GM23248 (cell line): ENCODE measurements around the gene TAS2R50. TPM values are rescaled to one million over a fixed set of nuclear protein-coding genes. Genes with fewer than 3 reads are reported as not detected.

ENCODE experiments used
- DNase-seq: peaks from one replicate; pipeline ENCODE4 v3.0.0-alpha.2; 2015
- H2AFZ ChIP-seq: fragments of 200-600 bp; sonication (generic); 2 replicates; pipeline ENCODE4 v1.6.1; 2016; ENCODE audit warnings: antibody characterized with exemption
- H3F3A ChIP-seq: fragments of 200-600 bp; sonication (generic); 2 replicates; pipeline ENCODE4 v1.6.1; 2016; ENCODE audit warnings: mild to moderate bottlenecking, antibody characterized with exemption, mixed run types; ENCODE audit not compliant: insufficient read depth
- H3K27ac ChIP-seq: fragments of 200-600 bp; sonication (generic); 2 replicates; pipeline ENCODE4 v1.5.1; 2016; ENCODE audit warnings: mild to moderate bottlenecking
- H3K27me3 ChIP-seq: fragments of 200-600 bp; sonication (generic); replicated peaks from 2 replicates; pipeline ENCODE4 v1.6.1; 2016; ENCODE audit warnings: mild to moderate bottlenecking; ENCODE audit not compliant: insufficient read depth
- H3K36me3 ChIP-seq: fragments of 200-600 bp; sonication (generic); 2 replicates; pipeline ENCODE4 v1.6.1; 2016; ENCODE audit warnings: low read depth, mild to moderate bottlenecking
- H3K4me1 ChIP-seq: fragments of 200-600 bp; sonication (generic); 2 replicates; pipeline ENCODE4 v1.6.1; 2016; ENCODE audit warnings: mild to moderate bottlenecking; ENCODE audit not compliant: insufficient read depth
- H3K4me2 ChIP-seq: fragments of 200-600 bp; sonication (generic); one replicate; pipeline ENCODE4 v1.6.1; 2016; ENCODE audit warnings: mild to moderate bottlenecking; ENCODE audit not compliant: unreplicated experiment
- H3K4me3 ChIP-seq: fragments of 200-600 bp; sonication (generic); 2 replicates; pipeline ENCODE4 v1.5.1; 2016; ENCODE audit warnings: mild to moderate bottlenecking
- H3K79me2 ChIP-seq: fragments of 200-600 bp; sonication (generic); 2 replicates; pipeline ENCODE4 v1.6.1; 2016; ENCODE audit warnings: mild to moderate bottlenecking; ENCODE audit not compliant: insufficient read depth
- H3K9ac ChIP-seq: fragments of 200-600 bp; sonication (generic); 2 replicates; pipeline ENCODE4 v1.6.1; 2016; ENCODE audit warnings: mild to moderate bottlenecking
- H3K9me2 ChIP-seq: fragments of 200-600 bp; sonication (generic); 2 replicates; pipeline ENCODE4 v1.6.1; 2016; ENCODE audit warnings: mixed run types, mild to moderate bottlenecking, moderate library complexity; ENCODE audit not compliant: insufficient read depth
- H3K9me3 ChIP-seq: fragments of 200-600 bp; sonication (generic); one replicate; pipeline ENCODE4 v1.6.1; 2017; ENCODE audit warnings: low read depth
- H4K20me1 ChIP-seq: fragments of 200-600 bp; sonication (generic); 2 replicates; pipeline ENCODE4 v1.6.0; 2016; ENCODE audit not compliant: insufficient read depth
- EZH2 ChIP-seq: fragments of 200-600 bp; sonication (generic); IDR thresholded peaks from 2 replicates; pipeline ENCODE4 v1.6.1; 2018; ENCODE audit warnings: antibody characterized with exemption, mild to moderate bottlenecking; ENCODE audit not compliant: insufficient read depth, poor library complexity, severe bottlenecking
- EZH2phosphoT487 ChIP-seq: fragments of 200-600 bp; sonication (generic); IDR thresholded peaks from 2 replicates; pipeline ENCODE4 v1.6.1; 2018; ENCODE audit warnings: antibody characterized with exemption, moderate library complexity, mild to moderate bottlenecking, low read depth; ENCODE audit not compliant: insufficient read depth
- WGBS, 2 experiments: methylation state at CpG; one replicate each; pipeline ENCODE4 v1.1.6; 2015 to 2017; ENCODE audit warnings: low lambda C conversion rate in 2 of 2, low coverage in 1 of 2; ENCODE audit errors: missing lambda C conversion rate in 2 of 2; 5-methylcytosine and 5-hydroxymethylcytosine counted together
- in situ Hi-C: fragments of 300-500 bp; cut with MboI; formaldehyde crosslinking; loops from 2 replicates; pipeline ENCODE4 v1.15.0; 2020
- polyA plus RNA-seq: library from polyadenylated mRNA; unstranded; fragments of >200 nt; fragmentation: Nextera tagmentation; extraction: Ambion mirVana; gene quantifications from 2 replicates; pipeline ENCODE4 v1.2.1, GENCODE V29; 2016
- total RNA-seq: library from RNA; depleted of rRNA; stranded (reverse); fragments of >200 nt; shearing (Covaris generic); gene quantifications from 2 replicates; pipeline ENCODE4 v1.2.3, GENCODE V29; 2014

The TAS2R50 gene
- total and polyA plus RNA-seq, 2 experiments from 2014 or later = 0.32 TPM; not detected in 1

DNA sequence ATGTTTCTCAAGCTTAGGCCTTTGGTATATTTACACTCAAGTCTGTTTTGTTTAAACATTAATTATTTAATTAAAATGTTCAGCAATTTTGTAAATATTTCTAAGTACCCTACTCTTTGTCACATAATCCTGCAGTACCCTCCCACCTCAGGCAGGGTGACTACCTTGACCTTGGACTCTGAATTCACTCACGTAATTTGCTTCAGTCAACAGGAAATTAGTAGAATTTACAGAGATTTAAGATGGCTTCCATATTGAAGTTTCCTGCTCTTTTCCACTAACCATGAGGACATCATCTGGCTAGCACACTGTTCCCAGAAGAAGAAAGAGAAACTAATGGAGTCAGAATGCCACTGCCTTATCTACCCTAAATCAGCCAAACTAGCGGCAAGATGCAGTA, 36.7 kb upstream of the TAS2R50 start:
- no peak overlapping the region for H2AFZ ChIP-seq
- no peak overlapping the region for H3K4me3 ChIP-seq
- 90% methylated on average over 2 of the region's 2 CpGs for WGBS, 2 experiments
- H3K79me2 ChIP-seq = no peaks in the 10 kb centered on the region
- H3K4me1 ChIP-seq = no peaks in the 10 kb centered on the region
- no peak overlapping the region for H3K4me2 ChIP-seq
- H3K9ac ChIP-seq = no peak overlapping the region
- no peaks in the 10 kb centered on the region for H3K9me3 ChIP-seq
- H3F3A ChIP-seq = no peaks in the 10 kb centered on the region
- H4K20me1 ChIP-seq = no peaks in the 10 kb centered on the region
- no peaks in the 10 kb centered on the region for H3K27me3 ChIP-seq
- DNase-seq = no peak
- no peaks in the 10 kb centered on the region; the same call in 1 of the 2 replicates for H3K9me2 ChIP-seq
- H3K27ac ChIP-seq = no peak overlapping the region
- in situ Hi-C loops = no loop called here
- H3K36me3 ChIP-seq = no peaks in the 10 kb centered on the region; the same call in 1 of the 2 replicates
- TF ChIP-seq EZH2 = no peak
- no peak for TF ChIP-seq EZH2phosphoT487

DNA sequence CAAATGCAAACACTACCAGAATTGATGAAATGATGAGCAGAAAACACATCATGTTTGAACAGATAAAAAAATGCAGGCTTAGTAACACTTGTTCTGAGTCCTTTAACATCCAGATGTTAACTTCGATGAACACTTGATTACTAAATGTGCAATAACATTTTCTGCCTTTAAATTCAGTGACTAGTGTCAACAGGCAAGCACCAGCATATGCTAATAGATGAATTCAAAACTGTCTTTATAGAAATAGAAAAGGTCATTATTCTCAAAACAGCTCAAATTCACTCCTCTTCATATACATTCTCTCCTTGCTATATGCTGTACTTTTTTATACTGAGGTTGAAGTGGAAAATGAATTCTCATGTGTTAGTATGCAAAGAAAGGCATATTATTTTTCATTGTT, 35.8 kb upstream of the TAS2R50 start, which contains the start of gene TAS2R19:
Gene TAS2R19 (minus strand): TSS at position 101 of the 400 bp plus-strand sequence. CDS start 49 bp downstream, at position 52.
- no peaks in the 10 kb centered on the region; the same call in 1 of the 2 replicates for H3K36me3 ChIP-seq
- TF ChIP-seq EZH2phosphoT487 (no peak), EZH2 (no peak)
- H3K4me1 ChIP-seq = no peaks in the 10 kb centered on the region
- H3K9ac ChIP-seq = no peak within 1 kb of the TSS
- DNase-seq = no peak
- no peak within 1 kb of the TSS for H3K4me3 ChIP-seq
- H2AFZ ChIP-seq = no peak within 1 kb of the TSS
- H3K4me2 ChIP-seq = no peak within 1 kb of the TSS
- no peaks in the 10 kb centered on the region for H3K27me3 ChIP-seq
- H3K27ac ChIP-seq = no peak within 1 kb of the TSS
- WGBS, 2 experiments = 8 to 13% methylated on average over 1 of the region's 1 CpG
- no peaks in the 10 kb centered on the region for H3F3A ChIP-seq
- H4K20me1 ChIP-seq = no peaks in the 10 kb centered on the region
- in situ Hi-C loops = no loop called here
- no peaks in the 10 kb centered on the region for H3K79me2 ChIP-seq
- H3K9me3 ChIP-seq = no peaks in the 10 kb centered on the region
- no peaks in the 10 kb centered on the region; the same call in 1 of the 2 replicates for H3K9me2 ChIP-seq

DNA sequence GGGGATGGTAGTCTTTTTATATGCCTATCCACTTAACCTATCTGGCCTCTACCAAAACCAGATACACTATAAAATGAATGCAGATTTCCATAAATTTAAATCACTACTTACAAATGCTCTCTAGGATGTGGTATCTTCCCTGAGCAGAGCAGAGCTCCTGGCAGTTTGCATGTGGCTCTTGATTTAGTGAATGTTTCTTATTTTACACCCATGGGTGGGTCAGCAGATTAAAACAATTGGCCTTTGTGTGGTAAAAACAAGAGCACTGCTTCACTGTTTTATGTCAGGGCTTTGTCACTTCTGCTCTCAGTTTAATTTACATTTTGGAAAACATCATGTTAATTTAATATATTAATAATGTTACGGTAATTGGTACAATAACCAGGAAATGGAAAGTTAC, 30.2 kb upstream of the TAS2R50 start:
- H4K20me1 ChIP-seq = no peaks in the 10 kb centered on the region
- H3K9me2 ChIP-seq = no peaks in the 10 kb centered on the region
- H3K4me2 ChIP-seq = no peak overlapping the region
- H3K27me3 ChIP-seq = no peaks in the 10 kb centered on the region
- no peaks in the 10 kb centered on the region for H3K4me1 ChIP-seq
- H2AFZ ChIP-seq = no peak overlapping the region
- in situ Hi-C loops = loop anchor here (5.0 kb wide), 1 partner anchor 55 kb away; no protein-coding TSS in a partner anchor
- TF ChIP-seq EZH2phosphoT487 (no peak), EZH2 (no peak)
- H3F3A ChIP-seq = no peaks in the 10 kb centered on the region
- 95 to 100% methylated on average over 1 of the region's 1 CpG for WGBS, 2 experiments
- H3K4me3 ChIP-seq = no peak overlapping the region
- DNase-seq = no peak
- no peak overlapping the region for H3K27ac ChIP-seq
- no peaks in the 10 kb centered on the region for H3K79me2 ChIP-seq
- H3K36me3 ChIP-seq = no peaks in the 10 kb centered on the region
- no peaks in the 10 kb centered on the region for H3K9me3 ChIP-seq
- no peak overlapping the region for H3K9ac ChIP-seq

DNA sequence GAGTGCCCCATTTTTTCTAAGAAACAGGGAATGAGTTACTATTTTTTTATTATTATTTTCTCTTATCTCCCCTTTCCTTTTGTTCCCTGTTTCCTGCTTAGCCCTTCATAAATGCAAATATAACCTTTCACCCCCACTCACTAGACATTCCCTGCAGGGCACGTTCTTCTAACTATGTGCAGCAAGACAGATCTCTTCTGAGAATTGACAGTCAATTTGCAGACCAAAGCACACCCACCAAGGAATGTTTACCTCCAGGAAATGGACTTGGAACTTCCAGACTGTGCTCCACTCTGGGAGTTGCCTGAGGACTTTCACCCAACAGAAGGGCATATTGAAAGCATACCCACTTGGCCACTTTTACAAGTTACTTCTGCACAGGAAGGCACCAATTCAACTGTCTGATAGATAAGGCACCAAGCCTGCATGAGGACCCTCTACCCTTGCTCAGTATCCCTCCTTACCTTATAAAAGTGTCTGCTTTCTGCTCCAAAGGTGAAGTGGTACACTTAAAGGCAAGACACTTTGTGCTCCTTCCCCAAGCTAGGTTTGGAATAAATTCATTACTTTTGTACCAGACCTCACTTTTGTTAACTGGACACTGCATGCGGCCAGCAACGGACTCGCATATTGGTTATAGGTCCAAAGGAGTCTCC, 29.2 kb upstream of the TAS2R50 start:
- Histone ChIP-seq H3K27me3 (no peaks in the 10 kb centered on the region), H3K9me3 (no peaks in the 10 kb centered on the region), H3K79me2 (no peaks in the 10 kb centered on the region), H3K9me2 (no peaks in the 10 kb centered on the region), H2AFZ (no peak overlapping the region), H3K9ac (no peak overlapping the region), H3K4me3 (no peak overlapping the region), H3F3A (no peaks in the 10 kb centered on the region), H3K4me2 (no peak overlapping the region), H4K20me1 (no peaks in the 10 kb centered on the region), H3K27ac (no peak overlapping the region), H3K36me3 (no peaks in the 10 kb centered on the region), H3K4me1 (no peaks in the 10 kb centered on the region)
- WGBS, 2 experiments = 94 to 95% methylated on average over 4 of the region's 4 CpGs
- no peak for TF ChIP-seq EZH2phosphoT487
- no peak for TF ChIP-seq EZH2
- in situ Hi-C loops = loop anchor here (5.0 kb wide), 1 partner anchor 56 kb away; no protein-coding TSS in a partner anchor
- no peak for DNase-seq

DNA sequence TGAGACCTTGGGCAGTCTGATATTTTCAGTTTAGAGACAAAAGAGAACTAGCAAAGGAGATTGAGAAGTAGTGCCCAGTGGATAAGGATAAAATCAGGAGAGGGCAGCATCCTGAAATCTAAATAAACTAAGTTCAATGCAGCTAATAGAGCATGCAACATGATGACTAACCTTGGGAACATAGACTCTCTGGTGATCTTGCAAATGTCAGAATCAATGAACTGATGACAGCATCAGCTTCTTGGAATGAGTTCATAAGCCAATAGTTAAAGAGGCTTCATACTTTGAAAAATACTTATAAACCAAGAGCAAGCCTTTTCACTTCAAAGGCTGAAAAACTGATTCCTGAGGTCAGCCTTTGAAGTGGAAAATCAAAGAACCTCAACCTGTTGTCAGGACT, 27.5 kb upstream of the TAS2R50 start:
- Histone ChIP-seq H3K4me2 (no peak overlapping the region), H3K9me3 (no peaks in the 10 kb centered on the region), H3K4me3 (no peak overlapping the region), H3K9me2 (no peaks in the 10 kb centered on the region), H3F3A (no peaks in the 10 kb centered on the region), H3K27ac (no peak overlapping the region), H3K36me3 (no peaks in the 10 kb centered on the region), H4K20me1 (no peaks in the 10 kb centered on the region), H2AFZ (no peak overlapping the region), H3K4me1 (no peaks in the 10 kb centered on the region), H3K9ac (no peak overlapping the region), H3K79me2 (no peaks in the 10 kb centered on the region), H3K27me3 (no peaks in the 10 kb centered on the region)
- in situ Hi-C loops = no loop called here
- no peak for TF ChIP-seq EZH2phosphoT487
- TF ChIP-seq EZH2 = no peak
- peak; percentile 7 for DNase-seq
